GM19035 (cell line): Measurements from ENCODE around the gene SLC6A7.

Source experiments
- ATAC-seq: cut with Tn5 transposase; IDR thresholded peaks from one replicate; pipeline ENCODE4 v1.9.1; 2021; ENCODE audit not compliant: unreplicated experiment

The SLC6A7 gene

GRCh38 chr5:150189728-150190502 lies at the start of gene SLC6A7:
TSS of gene SLC6A7 (plus strand) at chr5:150190062. CDS start at chr5:150190328, 266 bp downstream.
- ATAC-seq = no peak

GRCh38 chr5:150140830-150141229 lies 49.0 kb upstream of the SLC6A7 start:
- ATAC-seq = no peak

- ATAC-seq = no peak
Measured at GRCh38 chr5:150141544-150142184, 48.2 kb upstream of the SLC6A7 start.

GRCh38 chr5:150142185-150142958 lies 47.5 kb upstream of the SLC6A7 start:
- ATAC-seq = no peak

GRCh38 chr5:150142959-150143349 lies 46.9 kb upstream of the SLC6A7 start:
- no peak for ATAC-seq

- no peak for ATAC-seq
Measured at GRCh38 chr5:150143350-150144245, 46.3 kb upstream of the SLC6A7 start.

- no peak for ATAC-seq
Measured at GRCh38 chr5:150144246-150144801, 45.5 kb upstream of the SLC6A7 start.

GRCh38 chr5:150144879-150145278 lies 45.0 kb upstream of the SLC6A7 start:
- no peak for ATAC-seq

- no peak for ATAC-seq
Measured at GRCh38 chr5:150146235-150146634, 43.6 kb upstream of the SLC6A7 start.

- ATAC-seq = no peak
Measured at GRCh38 chr5:150146862-150147601, 42.8 kb upstream of the SLC6A7 start.

- no peak for ATAC-seq
Measured at GRCh38 chr5:150147670-150148069, 42.2 kb upstream of the SLC6A7 start.

- no peak for ATAC-seq
Measured at GRCh38 chr5:150148117-150148927, 41.5 kb upstream of the SLC6A7 start.

- ATAC-seq = no peak
Measured at GRCh38 chr5:150149618-150150017, 40.2 kb upstream of the SLC6A7 start.

GRCh38 chr5:150152636-150153462 lies 37.0 kb upstream of the SLC6A7 start:
- ATAC-seq = no peak

GRCh38 chr5:150153483-150153882 lies 36.4 kb upstream of the SLC6A7 start:
- no peak for ATAC-seq

GRCh38 chr5:150153957-150154617 lies 35.8 kb upstream of the SLC6A7 start:
- ATAC-seq = no peak

- no peak for ATAC-seq
Measured at GRCh38 chr5:150154618-150155128, 35.2 kb upstream of the SLC6A7 start.
